ENCODE data around the gene GDI1. TPM values are rescaled to one million over a fixed set of nuclear protein-coding genes. Genes with fewer than 3 reads are reported as not detected.

GDI1 gene
- total RNA-seq, 1 experiment from 2014 or later: 128 TPM

DNA sequence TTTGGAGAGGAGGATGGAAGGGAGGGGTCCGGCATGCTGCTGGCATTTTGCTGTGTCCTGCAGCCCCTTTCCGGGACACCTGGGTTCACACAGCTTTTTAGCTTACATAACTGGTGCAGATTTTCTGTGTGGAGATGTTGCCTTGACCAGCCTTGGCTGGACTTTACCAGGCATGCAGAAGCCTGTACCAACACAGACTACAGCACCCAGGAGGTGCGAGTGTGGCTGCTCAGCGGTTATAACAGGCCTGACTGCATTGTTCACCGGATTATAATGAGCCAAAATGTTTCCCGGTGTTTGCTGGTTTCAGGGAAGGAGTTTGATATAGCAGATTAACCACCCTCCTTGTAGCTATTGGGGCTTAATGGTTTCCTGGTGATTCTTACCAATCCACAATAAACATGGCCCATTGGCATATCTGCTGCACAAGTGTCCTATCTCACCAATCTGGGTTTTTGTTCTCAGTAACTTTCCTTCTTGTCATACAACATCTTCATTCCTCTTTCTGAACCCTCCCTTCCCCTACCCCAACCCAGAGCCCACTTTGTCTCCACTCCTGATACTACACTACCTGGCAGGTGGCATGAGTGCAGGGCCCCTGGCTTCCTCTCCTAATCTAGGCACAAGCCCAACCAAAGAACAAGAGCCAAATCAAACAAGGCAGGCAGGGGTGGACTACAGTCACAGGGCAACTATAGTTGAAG lies 34.9 kb upstream of the GDI1 start:
- Histone ChIP-seq H3K27me3 (ENCODE audit: control insufficient read depth, insufficient read depth, low read length) (no peaks in the 10 kb centered on the region), H3K4me3 (ENCODE audit: insufficient read depth, low read depth, low read length) (no peak overlapping the region), H3K36me3 (replicated peaks; ENCODE audit: control insufficient read depth, insufficient read depth, low read length) (peaks cover 14% of the 10 kb centered on the region)
- no peak for DNase-seq

DNA sequence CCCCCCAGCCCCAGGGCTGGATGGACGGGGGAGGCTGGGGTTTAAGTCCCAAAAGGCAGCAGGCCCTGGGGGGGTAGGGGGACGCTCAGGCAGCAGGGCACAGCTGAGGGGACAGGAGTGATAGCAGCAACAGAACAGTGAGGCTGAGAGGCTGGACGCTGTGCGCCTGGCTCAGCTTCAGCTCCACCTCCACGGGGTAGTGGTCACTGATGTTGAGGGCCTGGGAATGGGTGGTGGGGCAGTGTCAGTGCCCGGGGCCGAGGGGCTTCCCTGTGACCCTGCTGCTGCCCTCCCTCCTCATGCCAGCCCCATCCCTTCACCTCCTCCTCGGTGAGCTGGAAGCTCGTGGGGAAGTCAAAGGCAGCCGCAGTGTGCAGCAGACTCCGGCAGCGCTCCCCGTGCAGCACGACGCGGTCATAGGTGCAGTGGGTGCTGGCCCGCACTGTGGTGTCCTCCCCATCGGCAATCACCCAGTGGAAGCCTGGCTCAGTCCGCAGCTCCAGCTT lies 34.3 kb upstream of the GDI1 start:
- Histone ChIP-seq H3K4me3 (ENCODE audit: insufficient read depth, low read depth, low read length) (no peak overlapping the region), H3K27me3 (ENCODE audit: control insufficient read depth, insufficient read depth, low read length) (no peaks in the 10 kb centered on the region), H3K36me3 (replicated peaks; ENCODE audit: control insufficient read depth, insufficient read depth, low read length) (peaks cover 14% of the 10 kb centered on the region)
- no peak for DNase-seq

- H3K4me3 ChIP-seq (ENCODE audit: insufficient read depth, low read depth, low read length): no peak overlapping the region
- H3K36me3 ChIP-seq (replicated peaks; ENCODE audit: control insufficient read depth, insufficient read depth, low read length): peaks cover 14% of the 10 kb centered on the region
- no peak for DNase-seq
- no peaks in the 10 kb centered on the region for H3K27me3 ChIP-seq (ENCODE audit: control insufficient read depth, insufficient read depth, low read length)
Observed at GRCh38 chrX:154403192-154403591, 33.8 kb upstream of the GDI1 start.

DNA sequence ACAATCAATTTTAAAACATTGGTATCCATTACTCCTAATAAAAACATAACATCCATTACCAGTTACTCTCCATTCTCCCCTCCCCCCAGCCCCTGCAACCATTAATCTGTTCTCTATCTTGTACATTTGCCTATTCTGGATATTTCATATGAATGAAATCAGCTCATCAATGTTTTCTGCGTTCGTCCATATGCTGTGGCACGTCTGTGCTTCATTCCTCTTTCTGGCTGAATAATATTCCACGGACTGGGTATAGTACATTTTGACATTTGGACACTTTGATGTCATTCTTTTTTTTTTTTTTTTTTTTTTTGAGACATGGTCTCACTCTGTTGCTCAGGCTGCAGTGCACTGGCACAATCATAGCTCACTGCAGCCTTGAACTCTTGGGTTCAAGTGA lies 33.1 kb upstream of the GDI1 start:
- H3K27me3 ChIP-seq (ENCODE audit: control insufficient read depth, insufficient read depth, low read length): no peaks in the 10 kb centered on the region

GRCh38 chrX:154404625-154405192 lies 32.2 kb upstream of the GDI1 start:
- no peak for DNase-seq
- Histone ChIP-seq H3K36me3 (replicated peaks; ENCODE audit: control insufficient read depth, insufficient read depth, low read length) (peaks cover 7% of the 10 kb centered on the region), H3K27me3 (ENCODE audit: control insufficient read depth, insufficient read depth, low read length) (no peaks in the 10 kb centered on the region), H3K4me3 (ENCODE audit: insufficient read depth, low read depth, low read length) (no peak overlapping the region)

More for the DNA sequence above, 33.1 kb upstream of the GDI1 start:
- H3K4me3 ChIP-seq (ENCODE audit: insufficient read depth, low read depth, low read length): no peak overlapping the region
- DNase-seq: no peak
- peaks cover 14% of the 10 kb centered on the region for H3K36me3 ChIP-seq (replicated peaks; ENCODE audit: control insufficient read depth, insufficient read depth, low read length)

DNA sequence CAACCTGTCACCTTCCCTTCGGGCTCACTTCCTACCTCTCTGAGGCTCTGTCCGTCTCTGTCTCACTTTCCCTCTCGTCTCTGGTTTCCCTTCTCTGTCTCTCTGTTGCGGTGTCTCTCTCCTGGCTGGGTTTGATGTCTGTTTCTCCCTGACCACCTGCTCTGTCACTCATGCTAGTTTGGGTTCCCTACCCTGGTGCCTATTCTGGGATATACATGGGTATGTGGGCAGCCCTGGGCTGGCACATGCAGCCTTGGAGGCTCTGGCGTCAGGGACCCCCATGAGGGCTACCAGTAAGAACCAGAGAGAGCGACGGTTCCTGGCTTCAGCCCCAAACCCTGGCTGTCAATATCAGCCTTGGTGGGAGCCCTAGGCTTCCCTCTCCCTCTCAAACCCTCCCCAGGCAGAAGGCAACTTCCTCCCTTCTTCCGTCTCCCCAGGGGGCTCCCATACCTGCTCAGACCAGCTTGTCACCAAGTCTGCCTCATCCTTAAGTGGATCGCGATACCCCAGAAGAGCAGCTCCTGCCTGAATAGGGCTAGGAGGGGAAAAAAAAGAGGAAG lies 28.2 kb upstream of the GDI1 start:
- DNase-seq: no peak
- Histone ChIP-seq H3K27me3 (ENCODE audit: control insufficient read depth, insufficient read depth, low read length) (no peaks in the 10 kb centered on the region), H3K4me3 (ENCODE audit: insufficient read depth, low read depth, low read length) (peak overlapping the region; percentile 31), H3K36me3 (replicated peaks; ENCODE audit: control insufficient read depth, insufficient read depth, low read length) (no peaks in the 10 kb centered on the region; the same call in 1 of the 2 replicates)

- DNase-seq: peak; percentile 92
- peak within 1 kb of the TSS; percentile 31 for H3K4me3 ChIP-seq (ENCODE audit: insufficient read depth, low read depth, low read length)
- no peaks in the 10 kb centered on the region for H3K27me3 ChIP-seq (ENCODE audit: control insufficient read depth, insufficient read depth, low read length)
- no peaks in the 10 kb centered on the region; the same call in 1 of the 2 replicates for H3K36me3 ChIP-seq (replicated peaks; ENCODE audit: control insufficient read depth, insufficient read depth, low read length)
Observed at GRCh38 chrX:154409222-154409871, 27.6 kb upstream of the GDI1 start, which contains the start of gene DNASE1L1. TSS of gene DNASE1L1 (minus strand) at chrX:154409254. CDS start at chrX:154405568, 3,686 bp downstream.

- Histone ChIP-seq H3K4me3 (ENCODE audit: insufficient read depth, low read depth, low read length) (peak overlapping the region; percentile 77), H3K27me3 (ENCODE audit: control insufficient read depth, insufficient read depth, low read length) (no peaks in the 10 kb centered on the region), H3K36me3 (replicated peaks; ENCODE audit: control insufficient read depth, insufficient read depth, low read length) (no peaks in the 10 kb centered on the region; the same call in 1 of the 2 replicates)
- peak; percentile 89 for DNase-seq
Observed at GRCh38 chrX:154411981-154412340, 25.0 kb upstream of the GDI1 start.

DNA sequence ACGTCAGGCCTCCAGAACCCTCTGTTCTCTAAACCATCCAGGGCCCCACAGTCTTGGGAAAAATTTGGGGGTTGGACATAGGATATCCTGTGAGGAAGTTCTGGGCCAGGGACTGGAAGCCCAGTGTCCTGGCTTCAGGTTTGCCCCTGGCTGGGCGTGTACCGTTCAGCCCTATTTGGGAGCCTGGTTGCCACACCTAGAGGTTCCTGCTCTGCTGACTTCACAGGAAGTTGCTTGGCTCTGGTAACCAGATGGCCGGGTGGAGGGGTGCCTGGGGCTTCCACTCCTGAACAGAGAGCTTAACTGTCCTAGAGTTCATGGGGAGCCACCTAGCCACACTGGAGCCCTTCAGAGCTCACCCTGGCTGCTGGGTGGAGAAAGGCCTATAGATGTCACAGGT lies 24.5 kb upstream of the GDI1 start:
- no peaks in the 10 kb centered on the region for H3K27me3 ChIP-seq (ENCODE audit: control insufficient read depth, insufficient read depth, low read length)
- peak overlapping the region; percentile 77 for H3K4me3 ChIP-seq (ENCODE audit: insufficient read depth, low read depth, low read length)
- no peaks in the 10 kb centered on the region; the same call in 1 of the 2 replicates for H3K36me3 ChIP-seq (replicated peaks; ENCODE audit: control insufficient read depth, insufficient read depth, low read length)
- DNase-seq: no peak

- no peak for DNase-seq
- no peaks in the 10 kb centered on the region; the same call in 1 of the 2 replicates for H3K36me3 ChIP-seq (replicated peaks; ENCODE audit: control insufficient read depth, insufficient read depth, low read length)
- H3K27me3 ChIP-seq (ENCODE audit: control insufficient read depth, insufficient read depth, low read length): no peaks in the 10 kb centered on the region
- no peak overlapping the region for H3K4me3 ChIP-seq (ENCODE audit: insufficient read depth, low read depth, low read length)
Observed at GRCh38 chrX:154413142-154413541, 23.8 kb upstream of the GDI1 start.

DNA sequence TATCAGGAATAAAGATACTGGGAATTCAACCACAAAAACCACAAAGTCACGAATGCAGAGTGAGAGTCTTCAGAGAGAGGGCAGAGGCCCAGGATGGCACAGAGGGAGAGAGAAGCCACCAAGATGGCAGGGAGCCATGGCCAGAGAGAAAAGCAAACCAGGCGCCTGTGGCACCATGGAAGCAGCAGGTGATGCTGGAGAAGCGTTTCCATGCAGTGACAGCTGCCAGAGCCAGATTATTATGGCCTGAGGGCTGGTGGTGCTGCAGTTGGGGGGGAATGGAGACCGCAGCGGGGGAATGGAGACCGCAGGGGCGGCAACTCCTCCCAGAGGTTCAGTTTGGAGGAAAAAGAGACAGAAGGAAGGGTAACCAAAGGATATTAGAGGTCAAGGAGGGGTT lies 19.8 kb upstream of the GDI1 start:
- Histone ChIP-seq H3K27me3 (ENCODE audit: control insufficient read depth, insufficient read depth, low read length) (no peaks in the 10 kb centered on the region), H3K4me3 (ENCODE audit: insufficient read depth, low read depth, low read length) (no peak overlapping the region), H3K36me3 (replicated peaks; ENCODE audit: control insufficient read depth, insufficient read depth, low read length) (no peaks in the 10 kb centered on the region; the same call in 1 of the 2 replicates)
- no peak for DNase-seq

- no peaks in the 10 kb centered on the region; the same call in 1 of the 2 replicates for H3K36me3 ChIP-seq (replicated peaks; ENCODE audit: control insufficient read depth, insufficient read depth, low read length)
- H3K27me3 ChIP-seq (ENCODE audit: control insufficient read depth, insufficient read depth, low read length): no peaks in the 10 kb centered on the region
- no peak for DNase-seq
- no peak overlapping the region for H3K4me3 ChIP-seq (ENCODE audit: insufficient read depth, low read depth, low read length)
Observed at GRCh38 chrX:154419189-154419588, 17.8 kb upstream of the GDI1 start.

DNA sequence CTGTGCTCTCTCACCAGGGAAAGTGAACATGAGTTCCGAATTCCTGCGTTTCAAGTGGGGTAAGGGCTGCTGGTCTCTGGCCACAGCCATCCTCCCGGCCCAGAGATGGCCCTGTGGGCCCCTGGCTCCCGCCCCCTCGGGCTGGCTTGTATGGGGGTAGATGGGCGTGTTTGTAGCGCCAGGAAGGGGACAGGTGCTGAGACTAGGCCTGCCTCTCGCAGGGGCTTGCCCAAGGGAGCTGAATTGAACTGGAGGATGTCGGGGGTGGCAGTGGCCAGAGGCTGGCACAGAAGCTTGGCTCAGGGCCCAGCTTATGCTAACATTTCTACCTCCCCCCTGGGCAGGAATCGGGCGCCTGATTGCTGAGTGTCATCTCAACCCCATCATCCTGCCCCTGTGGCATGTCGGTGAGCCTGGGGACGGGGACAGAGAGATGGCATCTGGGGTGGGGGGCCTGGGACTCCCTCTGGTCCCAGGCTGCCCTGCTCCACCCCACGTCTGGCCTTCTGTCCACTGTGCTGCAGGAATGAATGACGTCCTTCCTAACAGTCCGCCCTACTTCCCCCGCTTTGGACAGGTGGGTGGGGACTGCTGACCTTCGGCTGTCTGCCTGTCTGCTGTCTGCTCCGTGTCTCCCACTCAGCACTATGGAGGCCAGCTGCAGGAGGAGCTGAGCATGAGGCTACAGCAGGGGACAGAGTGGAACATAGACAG lies 17.1 kb upstream of the GDI1 start:
- Histone ChIP-seq H3K27me3 (ENCODE audit: control insufficient read depth, insufficient read depth, low read length) (no peaks in the 10 kb centered on the region), H3K4me3 (ENCODE audit: insufficient read depth, low read depth, low read length) (no peak overlapping the region), H3K36me3 (replicated peaks; ENCODE audit: control insufficient read depth, insufficient read depth, low read length) (no peaks in the 10 kb centered on the region; the same call in 1 of the 2 replicates)
- no peak for DNase-seq

DNA sequence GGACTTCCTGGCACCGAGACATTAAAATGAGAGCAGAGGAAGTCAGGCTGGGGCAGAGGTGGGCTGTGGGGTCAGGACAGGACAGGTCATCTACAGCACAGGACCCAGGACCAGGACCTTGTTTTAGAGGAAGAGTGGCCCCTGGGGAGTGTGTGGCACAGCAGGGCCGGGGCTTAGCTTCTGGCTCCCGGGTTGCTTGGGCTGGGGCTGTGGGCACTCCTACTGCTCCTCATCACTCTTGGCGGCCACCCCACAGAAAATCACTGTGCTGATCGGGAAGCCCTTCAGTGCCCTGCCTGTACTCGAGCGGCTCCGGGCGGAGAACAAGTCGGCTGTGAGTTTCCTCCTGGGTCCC lies 16.6 kb upstream of the GDI1 start:
- Histone ChIP-seq H3K27me3 (ENCODE audit: control insufficient read depth, insufficient read depth, low read length) (no peaks in the 10 kb centered on the region), H3K4me3 (ENCODE audit: insufficient read depth, low read depth, low read length) (no peak overlapping the region), H3K36me3 (replicated peaks; ENCODE audit: control insufficient read depth, insufficient read depth, low read length) (no peaks in the 10 kb centered on the region; the same call in 1 of the 2 replicates)
- no peak for DNase-seq

All from H7 (cell line).